CD4-positive, alpha-beta T cell (primary cell): ENCODE measurements around the gene MTUS2. TPM values are rescaled to one million over a fixed set of nuclear protein-coding genes. Genes with fewer than 3 reads are reported as not detected.

Source experiments
- ATAC-seq: fragments of 200-7000 bp; cut with Tn5 transposase; one replicate; pipeline ENCODE4 v1.10.0; 2022; ENCODE audit warnings: mild to moderate bottlenecking; ENCODE audit not compliant: poor library complexity
- CTCF ChIA-PET: fragments of 350-600 bp; sonication (Branson Sonifier 250); formaldehyde crosslinking; loops from one replicate; lab custom pipeline; 2021; ENCODE audit warnings: antibody characterized with exemption, inconsistent platforms; lab: Charles Lee
- POLR2A ChIA-PET: fragments of 350-600 bp; sonication (Branson Sonifier 250); formaldehyde crosslinking; loops from one replicate; lab custom pipeline; 2021; ENCODE audit warnings: antibody characterized with exemption, inconsistent platforms; lab: Charles Lee
- DNase-seq, 14 experiments: peaks; one replicate each; pipeline ENCODE4 v3.0.0-alpha.2; 2013 to 2020; ENCODE audit warnings: mixed read lengths in 2 of 14
- H3K27ac ChIP-seq, 2 donors: one replicate each; pipeline versions ENCODE4 v1.5.1 to v1.7.0; 2013; ENCODE audit warnings: low read length in 2 of 2, low read depth in 1 of 2, mild to moderate bottlenecking in 1 of 2
- H3K27me3 ChIP-seq, 2 experiments: 1 replicate in 1 of 2; 2 replicates in 1 of 2; pipeline versions ENCODE4 v1.6.1 to v1.7.0; 2013; ENCODE audit warnings: low read length in 2 of 2, control low read depth in 1 of 2, mild to moderate bottlenecking in 1 of 2, moderate library complexity in 1 of 2; ENCODE audit not compliant: insufficient read depth in 2 of 2, control insufficient read depth in 1 of 2
- H3K36me3 ChIP-seq: one replicate; pipeline ENCODE4 v1.6.1; 2013; ENCODE audit warnings: low read length, control low read depth; ENCODE audit not compliant: insufficient read depth
- H3K4me1 ChIP-seq: one replicate; pipeline ENCODE4 v1.6.1; 2013; ENCODE audit warnings: low read length, control low read depth; ENCODE audit not compliant: insufficient read depth
- H3K4me3 ChIP-seq: one replicate; pipeline ENCODE4 v1.5.1; 2013; ENCODE audit warnings: mild to moderate bottlenecking, low read length, moderate library complexity
- H3K9me3 ChIP-seq, 2 experiments: 1 replicate in 1 of 2; 2 replicates in 1 of 2; pipeline versions ENCODE4 v1.6.1 to v1.7.0; 2013; ENCODE audit warnings: low read length in 2 of 2, mild to moderate bottlenecking in 2 of 2, control low read depth in 1 of 2, moderate library complexity in 1 of 2; ENCODE audit not compliant: control insufficient read depth in 1 of 2, insufficient read depth in 1 of 2
- H3K27ac Mint-ChIP-seq: one replicate; pipeline ENCODE4 v1.8.0; 2020; ENCODE audit warnings: mixed read lengths
- H3K27me3 Mint-ChIP-seq: one replicate; pipeline ENCODE4 v1.8.0; 2021; ENCODE audit warnings: mixed read lengths
- H3K36me3 Mint-ChIP-seq: one replicate; pipeline ENCODE4 v1.8.0; 2021; ENCODE audit warnings: low read depth, mixed read lengths
- H3K4me1 Mint-ChIP-seq: one replicate; pipeline ENCODE4 v1.8.0; 2021; ENCODE audit warnings: low read depth, mixed read lengths
- H3K4me3 Mint-ChIP-seq: one replicate; pipeline ENCODE4 v1.8.0; 2020; ENCODE audit warnings: mild to moderate bottlenecking, mixed read lengths
- H3K9me3 Mint-ChIP-seq: one replicate; pipeline ENCODE4 v1.8.0; 2020; ENCODE audit warnings: mixed read lengths
- intact Hi-C, 2 experiments: fragments of 100-400 bp; cut with DNase I in 1 of 2; cut with micrococcal nuclease in 1 of 2; formaldehyde crosslinking; loops; one replicate each; pipeline versions ENCODE4 v1.15.1 to v1.9.0; 2023 to 2025; cut with DNase I, micrococcal nuclease
- total RNA-seq, 174 experiments: library from RNA in 2 of 174; stranded (reverse) in 2 of 174; gene quantifications; one replicate each; pipeline ENCODE4 v1.2.3 and lab custom pipeline; 2021 to 2026
- TF ChIP-seq, protein P1 (sequence below): fragments of 200-600 bp; IDR thresholded peaks from one replicate; pipeline ENCODE4 v1.8.0; 2022; ENCODE audit warnings: antibody characterized with exemption, mild to moderate bottlenecking

Gene MTUS2
- total RNA-seq, 2 experiments from 2014 or later, result 0.38 to 0.81 TPM

DNA sequence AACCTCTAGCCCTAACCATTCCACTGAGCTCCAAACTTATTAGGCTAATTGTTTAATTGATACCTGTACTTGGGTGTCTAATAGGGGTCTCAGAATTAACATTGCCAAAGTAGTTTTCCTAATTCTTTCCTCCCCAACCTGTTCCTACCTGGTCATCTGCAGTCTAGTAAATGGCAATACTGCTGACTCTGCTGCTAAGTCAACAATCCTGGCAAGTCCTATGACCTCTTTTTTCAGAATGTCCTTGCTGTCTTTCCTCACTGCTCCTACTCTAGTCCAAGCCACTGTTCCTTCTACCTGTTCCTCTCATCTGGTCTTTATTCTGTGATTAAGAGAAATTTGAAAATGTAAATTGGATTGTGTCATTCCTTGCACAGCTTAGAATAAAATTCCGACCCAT lies 143.9 kb downstream of the MTUS2 start:
- CTCF ChIA-PET, result no interaction called here
- intact Hi-C loops, result no loop called here

DNA sequence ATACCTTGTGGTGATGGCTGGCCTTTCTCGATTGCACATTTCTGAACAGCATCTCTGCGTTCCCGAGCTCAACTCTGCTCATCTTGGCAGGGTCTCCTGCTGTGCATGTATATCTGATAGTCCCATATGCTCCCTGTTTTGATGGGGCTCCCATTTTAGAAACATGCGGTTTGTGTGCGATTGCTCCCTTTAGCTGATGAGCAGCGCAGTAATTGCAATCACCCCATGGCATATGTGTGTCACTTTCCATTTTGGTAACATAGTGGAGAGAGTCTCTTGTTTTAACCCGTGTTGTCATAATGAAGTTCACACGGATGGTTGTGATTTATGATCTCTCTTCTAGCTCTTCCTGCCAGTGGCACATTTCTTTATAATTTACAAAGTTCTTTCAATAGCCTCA lies 144.7 kb downstream of the MTUS2 start:
- ATAC-seq, result no peak
- Histone ChIP-seq H3K4me1 (no peaks in the 10 kb centered on the region), H3K36me3 (no peaks in the 10 kb centered on the region), H3K27me3 (no peaks in the 10 kb centered on the region), H3K4me3 (no peak overlapping the region), H3K9me3 (no peaks in the 10 kb centered on the region), H3K27ac (no peak overlapping the region)
- Mint-ChIP-seq H3K27me3 (peaks cover 14% of the 10 kb centered on the region), H3K27ac (no peak overlapping the region), H3K4me3 (no peak overlapping the region), H3K4me1 (no peaks in the 10 kb centered on the region), H3K36me3 (no peaks in the 10 kb centered on the region), H3K9me3 (no peaks in the 10 kb centered on the region)
- POLR2A ChIA-PET, result no interaction called here
- CTCF ChIA-PET, result interaction anchor here (0.5 kb wide), 1 partner anchor 191 kb away, joined by 5 read pairs; no protein-coding TSS in a partner anchor
- no peak for DNase-seq
- TF ChIP-seq, protein P1, sequence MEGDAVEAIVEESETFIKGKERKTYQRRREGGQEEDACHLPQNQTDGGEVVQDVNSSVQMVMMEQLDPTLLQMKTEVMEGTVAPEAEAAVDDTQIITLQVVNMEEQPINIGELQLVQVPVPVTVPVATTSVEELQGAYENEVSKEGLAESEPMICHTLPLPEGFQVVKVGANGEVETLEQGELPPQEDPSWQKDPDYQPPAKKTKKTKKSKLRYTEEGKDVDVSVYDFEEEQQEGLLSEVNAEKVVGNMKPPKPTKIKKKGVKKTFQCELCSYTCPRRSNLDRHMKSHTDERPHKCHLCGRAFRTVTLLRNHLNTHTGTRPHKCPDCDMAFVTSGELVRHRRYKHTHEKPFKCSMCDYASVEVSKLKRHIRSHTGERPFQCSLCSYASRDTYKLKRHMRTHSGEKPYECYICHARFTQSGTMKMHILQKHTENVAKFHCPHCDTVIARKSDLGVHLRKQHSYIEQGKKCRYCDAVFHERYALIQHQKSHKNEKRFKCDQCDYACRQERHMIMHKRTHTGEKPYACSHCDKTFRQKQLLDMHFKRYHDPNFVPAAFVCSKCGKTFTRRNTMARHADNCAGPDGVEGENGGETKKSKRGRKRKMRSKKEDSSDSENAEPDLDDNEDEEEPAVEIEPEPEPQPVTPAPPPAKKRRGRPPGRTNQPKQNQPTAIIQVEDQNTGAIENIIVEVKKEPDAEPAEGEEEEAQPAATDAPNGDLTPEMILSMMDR, result no peak
- intact Hi-C loops, result no loop called here

More for the DNA sequence above, 143.9 kb downstream of the MTUS2 start:
- H3K9me3 ChIP-seq, result no peaks in the 10 kb centered on the region
- no peaks in the 10 kb centered on the region for H3K4me1 Mint-ChIP-seq
- H3K27me3 ChIP-seq, result no peaks in the 10 kb centered on the region
- H3K36me3 ChIP-seq, result no peaks in the 10 kb centered on the region
- H3K27ac Mint-ChIP-seq, result no peak overlapping the region
- H3K4me1 ChIP-seq, result no peaks in the 10 kb centered on the region
- H3K36me3 Mint-ChIP-seq, result no peaks in the 10 kb centered on the region
- peaks cover 14% of the 10 kb centered on the region for H3K27me3 Mint-ChIP-seq
- H3K27ac ChIP-seq, result no peak overlapping the region
- H3K4me3 Mint-ChIP-seq, result no peak overlapping the region
- TF ChIP-seq, protein P1, result no peak
- H3K4me3 ChIP-seq, result no peak overlapping the region
- POLR2A ChIA-PET, result no interaction called here
- H3K9me3 Mint-ChIP-seq, result no peaks in the 10 kb centered on the region
- DNase-seq (no peak), ATAC-seq (no peak)

DNA sequence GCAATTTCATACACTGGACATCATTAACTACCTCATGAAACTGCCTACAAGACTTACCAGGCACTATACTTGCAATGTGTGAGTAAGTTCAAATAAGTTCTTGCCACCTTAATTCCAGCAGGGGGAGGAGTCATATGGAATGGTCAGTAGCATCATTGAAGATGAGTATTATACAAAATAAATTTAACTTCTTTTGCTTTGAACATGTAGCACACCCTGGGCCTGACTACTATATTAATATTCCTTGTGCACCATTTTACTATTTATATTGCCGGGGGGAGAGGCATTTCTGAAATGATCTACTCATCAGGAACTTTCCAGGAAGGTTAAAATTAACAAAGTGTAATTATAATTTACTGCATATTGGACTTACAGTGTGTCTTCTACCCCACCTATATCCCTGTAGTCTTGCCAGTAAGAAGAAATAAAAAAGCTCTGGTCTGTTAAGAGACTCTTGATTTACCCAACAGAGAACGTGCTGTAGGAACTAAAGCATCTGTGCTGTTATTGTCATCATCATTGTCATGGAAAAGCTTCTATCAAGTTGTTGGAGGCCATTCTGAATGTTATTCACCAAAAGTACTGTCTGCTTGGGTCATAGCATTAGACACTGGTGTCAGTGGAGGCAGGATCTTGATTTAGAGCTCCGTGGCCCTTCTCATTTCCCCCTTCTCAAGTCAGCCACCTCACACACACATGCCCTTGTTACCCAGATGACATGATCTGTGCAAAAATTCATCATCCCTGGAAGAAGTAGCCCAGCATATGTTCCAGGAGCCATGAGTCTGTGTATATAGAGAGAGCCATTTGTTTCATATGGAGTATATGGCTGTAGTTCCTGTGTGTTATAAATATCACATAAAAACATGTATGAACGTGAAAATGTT lies 147.1 kb downstream of the MTUS2 start:
- H3K36me3 Mint-ChIP-seq, result no peaks in the 10 kb centered on the region
- CTCF ChIA-PET, result no interaction called here
- Histone ChIP-seq H3K27me3 (no peaks in the 10 kb centered on the region), H3K4me3 (no peak overlapping the region), H3K36me3 (no peaks in the 10 kb centered on the region), H3K4me1 (no peaks in the 10 kb centered on the region), H3K27ac (no peak overlapping the region), H3K9me3 (no peaks in the 10 kb centered on the region)
- no peak for ATAC-seq
- no peak for DNase-seq
- POLR2A ChIA-PET, result interaction anchor here (0.7 kb wide), 1 partner anchor 433 kb away, joined by 3 read pairs; no protein-coding TSS in a partner anchor
- peaks cover 14% of the 10 kb centered on the region for H3K27me3 Mint-ChIP-seq
- H3K27ac Mint-ChIP-seq, result no peak overlapping the region
- no peak overlapping the region for H3K4me3 Mint-ChIP-seq
- TF ChIP-seq, protein P1, result no peak
- H3K4me1 Mint-ChIP-seq, result no peaks in the 10 kb centered on the region
- no peaks in the 10 kb centered on the region for H3K9me3 Mint-ChIP-seq
- intact Hi-C loops, result no loop called here
